Small intestine (tissue), 7 donors: Measurements from ENCODE around the gene ZAP70. TPM values are rescaled to one million over a fixed set of nuclear protein-coding genes. Genes with fewer than 3 reads are reported as not detected.
A peak's percentile ranks its signal among the peaks of the same experiment; 100 is the strongest.
"Not testable (repeated sequence)": the region's sequence is repeated elsewhere in the genome, so short reads cannot be mapped to it uniquely, and the experiment has no call there.

Experiments
- DNase-seq, 2 donors: peaks; one replicate each; pipeline versions ENCODE4 v3.0.0 to v3.0.0-alpha.2; 2013
- FAIRE-seq: peaks from 2 replicates; lab custom pipeline; 2012; peaks lifted over from hg19 to GRCh38; lab: Jason Lieb, UNC
- H3K27ac ChIP-seq, 3 donors: one replicate each; pipeline ENCODE4 v1.5.1; 2013; ENCODE audit warnings: low read length in 2 of 3, mild to moderate bottlenecking in 2 of 3, control low read depth in 1 of 3, inconsistent platforms in 1 of 3, low read depth in 1 of 3, moderate library complexity in 1 of 3
- H3K27me3 ChIP-seq, 3 donors: one replicate each; pipeline ENCODE4 v1.6.1; 2013; ENCODE audit warnings: low read length in 3 of 3, inconsistent platforms in 1 of 3; ENCODE audit not compliant: control insufficient read depth in 3 of 3, insufficient read depth in 3 of 3
- H3K36me3 ChIP-seq, 3 donors: one replicate each; pipeline ENCODE4 v1.6.1; 2013; ENCODE audit warnings: low read length in 3 of 3, inconsistent platforms in 1 of 3, low read depth in 1 of 3, mild to moderate bottlenecking in 1 of 3, moderate library complexity in 1 of 3; ENCODE audit not compliant: control insufficient read depth in 3 of 3, insufficient read depth in 2 of 3
- H3K4me1 ChIP-seq, 3 donors: one replicate each; pipeline ENCODE4 v1.6.1; 2013; ENCODE audit warnings: low read length in 2 of 3, inconsistent platforms in 1 of 3, low read depth in 1 of 3, mild to moderate bottlenecking in 1 of 3, moderate library complexity in 1 of 3; ENCODE audit not compliant: control insufficient read depth in 3 of 3, insufficient read depth in 2 of 3
- H3K4me3 ChIP-seq, 3 donors: one replicate each; pipeline ENCODE4 v1.5.1; 2013; ENCODE audit warnings: low read length in 3 of 3, control low read depth in 1 of 3, inconsistent platforms in 1 of 3, low read depth in 1 of 3, mild to moderate bottlenecking in 1 of 3, moderate library complexity in 1 of 3
- H3K9me3 ChIP-seq, 2 donors: one replicate each; pipeline ENCODE4 v1.6.1; 2013; ENCODE audit warnings: low read depth in 1 of 2, low read length in 1 of 2; ENCODE audit not compliant: control insufficient read depth in 2 of 2, insufficient read depth in 1 of 2
- WGBS, 3 donors: extraction: QIAGEN DNeasy Blood & Tissue Kit; methylation state at CpG; one replicate each; pipeline ENCODE4 v1.1.7; 2013; 5-methylcytosine and 5-hydroxymethylcytosine counted together
- polyA plus RNA-seq, 4 donors: library from polyadenylated mRNA; stranded (reverse) in 3 of 4; unstranded in 1 of 4; fragments of 200-250 nt in 3 of 4; fragments of 120-200 nt in 1 of 4; gene quantifications; one replicate each; pipeline versions ENCODE4 v1.2.1 to v1.2.3, GENCODE V29; 2013
- donor health status: healthy with polysubstance abuse.
- donor health status: control.
- donor health status: control.
- donor health status: Bipolar disorder and iron deficiency.
- donor health status: healthy.

Gene ZAP70
- polyA plus RNA-seq, 4 donors: 2.5 to 15.9 (median 3.9) TPM

DNA sequence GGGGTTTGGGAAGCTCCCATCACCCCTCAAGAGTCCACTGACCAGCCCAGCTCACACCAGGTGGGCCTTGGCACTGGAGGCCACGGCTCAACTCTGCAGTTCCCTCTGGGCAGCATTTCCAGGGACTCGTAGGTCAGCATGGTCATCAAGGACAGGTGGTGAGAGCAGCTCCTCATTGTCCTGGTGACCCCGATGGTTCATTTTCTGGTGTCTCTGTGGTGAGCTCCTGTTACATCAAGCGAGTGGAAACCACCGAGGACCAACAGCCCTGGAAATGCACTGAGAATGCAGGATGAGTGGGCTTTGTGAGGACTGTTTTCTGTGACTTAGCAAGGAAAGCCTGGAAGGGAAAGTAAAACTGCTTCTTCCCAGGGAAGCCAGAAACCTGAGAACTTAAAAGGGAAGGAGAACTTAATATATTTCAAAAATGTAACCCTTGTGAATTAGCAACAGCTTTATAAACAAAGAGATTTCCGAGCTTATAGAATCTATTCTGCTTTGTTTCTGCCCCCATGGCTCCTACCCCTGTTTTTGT, 40.7 kb upstream of the ZAP70 start:
- 89 to 96% (median 96%) methylated on average over 4 to 6 of the region's 6 CpGs for WGBS, 3 donors
- H3K27me3 ChIP-seq, H3K4me3 ChIP-seq, DNase-seq, H3K4me1 ChIP-seq, H3K9me3 ChIP-seq, H3K27ac ChIP-seq, H3K36me3 ChIP-seq, FAIRE-seq: not testable (repeated sequence)

DNA sequence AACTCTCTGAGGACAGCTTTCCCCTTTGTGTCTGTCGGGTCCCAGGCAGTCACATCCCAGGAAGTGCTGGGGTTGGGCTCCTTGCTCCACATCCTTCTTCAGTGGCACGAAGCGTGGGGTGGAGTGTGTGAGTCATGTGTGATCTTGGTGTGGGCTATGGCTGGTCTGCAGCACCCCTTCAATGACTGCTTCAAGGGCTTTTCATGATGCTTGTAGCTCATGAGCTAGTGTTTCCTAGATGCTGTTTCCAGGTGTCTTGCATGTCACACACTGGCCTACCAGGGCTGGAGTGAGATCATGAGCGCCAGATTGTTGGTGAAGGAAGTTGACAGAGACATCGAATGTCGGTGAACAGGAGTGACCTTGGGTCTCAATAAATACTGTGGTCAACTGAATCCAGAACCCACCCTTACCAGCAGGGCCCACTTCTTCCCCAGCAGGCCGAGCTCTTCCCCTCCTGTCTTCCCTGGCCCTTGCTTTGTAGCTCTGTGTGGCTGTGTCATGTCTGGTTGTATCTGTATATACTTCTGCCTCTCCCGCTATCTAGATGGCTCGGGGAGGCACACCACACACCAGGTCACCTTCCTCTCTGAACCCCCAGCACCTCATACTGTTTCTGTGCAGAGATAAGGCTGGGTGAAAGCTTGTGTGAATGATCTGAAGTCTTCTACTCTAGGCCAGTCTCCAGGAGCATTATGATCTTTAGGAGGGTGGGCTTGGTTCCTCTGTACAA, 40.0 kb upstream of the ZAP70 start:
- H3K27me3 ChIP-seq: no peaks in the 10 kb centered on the region
- H3K9me3 ChIP-seq: no peaks in the 10 kb centered on the region
- peaks cover 0 to 2% (median 0%) of the 10 kb centered on the region in 3 donors for H3K36me3 ChIP-seq
- DNase-seq (no peak), FAIRE-seq (no peak)
- 76 to 81% (median 77%) methylated on average over 9 of the region's 9 CpGs for WGBS, 3 donors
- H3K4me1 ChIP-seq: peaks cover 0 to 4% (median 0%) of the 10 kb centered on the region in 3 donors
- H3K4me3 ChIP-seq: no peak overlapping the region
- no peak overlapping the region for H3K27ac ChIP-seq

DNA sequence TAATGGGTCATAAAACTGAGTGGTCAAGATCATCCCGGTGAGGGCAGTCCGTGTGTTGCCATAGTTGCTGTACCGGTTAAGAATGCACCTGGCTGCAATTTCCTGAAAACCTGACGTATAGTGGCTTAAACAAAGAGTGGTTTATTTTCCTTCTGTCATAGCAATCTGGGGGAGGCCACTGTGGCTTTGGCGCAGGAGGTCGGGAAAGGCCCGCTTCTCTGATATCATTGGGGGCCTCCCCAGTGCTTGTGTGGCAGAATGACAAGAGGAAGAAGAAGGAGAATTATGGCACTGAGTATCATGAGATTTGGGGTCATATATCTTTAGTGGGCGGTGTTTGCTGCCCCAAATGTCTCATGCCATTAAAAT, 39.5 kb upstream of the ZAP70 start:
- H3K27ac ChIP-seq: no peak overlapping the region
- H3K9me3 ChIP-seq: no peaks in the 10 kb centered on the region
- FAIRE-seq (no peak), DNase-seq (peak in 1 of 2 donors; percentile 34)
- 28 to 49% (median 40%) methylated on average over 8 of the region's 8 CpGs for WGBS, 3 donors
- no peaks in the 10 kb centered on the region for H3K36me3 ChIP-seq
- H3K27me3 ChIP-seq: no peaks in the 10 kb centered on the region
- H3K4me3 ChIP-seq: no peak overlapping the region
- peaks cover 0 to 4% (median 0%) of the 10 kb centered on the region in 3 donors for H3K4me1 ChIP-seq

DNA sequence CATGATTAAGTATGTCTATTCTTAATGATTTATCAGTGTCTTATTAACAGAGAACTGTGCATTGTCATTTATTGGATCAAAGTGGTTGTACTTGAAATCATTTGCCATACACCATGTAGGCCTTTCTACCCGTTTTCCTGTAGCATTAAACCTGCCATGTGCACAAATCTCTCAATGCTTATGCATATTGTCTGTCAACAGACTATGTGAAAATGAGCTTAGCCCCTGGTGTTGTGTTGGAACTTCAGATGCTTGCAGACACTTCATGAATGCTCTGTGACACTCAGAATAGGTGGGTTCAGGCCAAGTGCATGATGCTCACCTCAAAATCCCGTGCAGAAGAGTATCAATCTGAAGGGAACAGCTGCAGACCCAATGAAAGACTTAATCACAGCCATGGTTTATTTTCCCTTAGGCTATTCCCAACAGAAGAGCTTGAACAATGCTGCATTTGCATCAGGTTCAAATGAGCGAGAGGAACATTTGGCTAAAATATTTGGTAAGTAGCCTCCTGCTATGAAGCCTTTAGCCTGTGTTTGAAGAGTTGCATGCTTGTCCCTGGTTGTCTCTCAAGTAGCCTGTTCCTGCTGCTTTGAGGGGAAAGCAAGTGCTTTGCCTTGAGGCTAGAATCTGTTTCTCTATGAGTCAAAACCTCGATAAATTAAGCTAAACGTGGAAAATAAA, 37.8 kb upstream of the ZAP70 start:
- 76 to 85% (median 78%) methylated on average over 5 of the region's 5 CpGs for WGBS, 3 donors

DNA sequence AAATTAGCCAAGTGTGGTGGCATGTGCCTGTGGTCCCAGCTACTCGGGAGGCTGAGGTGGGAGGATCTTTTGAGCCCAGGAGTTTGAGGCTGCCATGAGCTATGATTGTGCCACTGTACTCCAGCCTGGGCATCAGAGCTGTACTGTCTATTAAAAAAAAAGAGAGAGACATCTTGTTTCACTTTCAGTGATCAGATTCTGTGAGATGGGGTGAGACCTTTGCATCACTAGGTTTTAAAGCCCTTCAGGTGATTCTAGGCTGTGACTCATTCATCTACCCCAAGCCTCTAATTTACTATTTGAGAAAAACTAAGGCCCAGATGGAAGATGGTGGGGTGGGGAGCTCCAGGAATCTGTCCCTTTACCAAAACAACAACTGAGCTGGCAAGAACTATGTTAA, 36.8 kb upstream of the ZAP70 start:
- Histone ChIP-seq H3K36me3 (no peaks in the 10 kb centered on the region), H3K27me3 (no peaks in the 10 kb centered on the region), H3K4me1 (peaks cover 0 to 4% (median 0%) of the 10 kb centered on the region in 3 donors), H3K9me3 (peaks cover 0 to 4% of the 10 kb centered on the region in 2 donors), H3K27ac (no peak overlapping the region), H3K4me3 (no peak overlapping the region)
- 80 to 95% (median 88%) methylated on average over 1 of the region's 1 CpG for WGBS, 3 donors
- FAIRE-seq (no peak), DNase-seq (no peak)

More for the DNA sequence above, 37.8 kb upstream of the ZAP70 start:
- H3K27me3 ChIP-seq: no peaks in the 10 kb centered on the region
- H3K27ac ChIP-seq: no peak overlapping the region
- H3K4me1 ChIP-seq: peaks cover 0 to 4% (median 0%) of the 10 kb centered on the region in 3 donors
- no peaks in the 10 kb centered on the region for H3K36me3 ChIP-seq
- DNase-seq (no peak), FAIRE-seq (no peak)
- H3K9me3 ChIP-seq: peaks cover 0 to 4% of the 10 kb centered on the region in 2 donors
- no peak overlapping the region for H3K4me3 ChIP-seq

DNA sequence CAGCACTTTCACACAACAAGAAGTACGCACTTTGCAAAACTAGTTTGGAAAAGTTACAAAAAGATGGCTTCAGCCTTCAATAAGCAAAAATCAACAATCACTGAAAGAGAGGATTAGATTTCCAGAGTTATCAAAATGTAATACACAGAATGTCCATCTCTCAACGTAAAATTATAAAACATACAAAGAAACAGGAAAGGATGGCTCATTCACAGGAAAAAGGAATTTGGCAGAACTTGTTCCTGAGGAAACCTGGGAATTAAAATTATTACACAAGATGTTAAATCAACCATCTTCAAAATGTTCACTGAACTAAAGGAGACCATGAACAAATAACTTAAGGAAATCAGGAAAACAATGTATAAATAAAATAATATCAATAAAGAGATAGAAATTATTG, 35.9 kb upstream of the ZAP70 start:
- no peak for FAIRE-seq
- 89 to 97% (median 94%) methylated on average over 2 of the region's 2 CpGs for WGBS, 3 donors
- Histone ChIP-seq H3K27me3 (no peaks in the 10 kb centered on the region), H3K9me3 (peaks cover 0 to 4% of the 10 kb centered on the region in 2 donors), H3K4me3 (no peak overlapping the region), H3K4me1 (peaks cover 0 to 4% (median 0%) of the 10 kb centered on the region in 3 donors), H3K27ac (no peak overlapping the region), H3K36me3 (no peaks in the 10 kb centered on the region)
- DNase-seq: no peak

DNA sequence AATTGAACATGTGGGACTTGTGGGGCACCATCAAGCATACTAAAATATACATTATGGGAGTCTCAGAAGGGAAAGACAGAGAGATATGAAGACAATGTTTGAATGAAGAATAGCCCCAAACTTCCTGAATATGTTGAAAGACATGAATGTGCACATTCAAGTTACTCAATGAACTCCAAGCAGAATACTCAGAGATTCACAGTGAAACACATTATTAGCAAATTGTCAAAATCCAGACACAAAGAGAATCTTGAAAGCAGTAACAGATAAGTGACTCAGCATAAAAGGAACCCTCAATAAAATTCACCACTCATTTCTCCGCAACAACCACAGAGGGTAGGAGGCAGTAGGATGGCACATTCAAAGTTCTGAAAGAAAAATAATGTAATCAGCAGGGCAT, 35.1 kb upstream of the ZAP70 start:
- no peak for FAIRE-seq
- DNase-seq: no peak
- 88 to 100% (median 96%) methylated on average over 1 of the region's 1 CpG for WGBS, 3 donors
- peaks cover 0 to 4% of the 10 kb centered on the region in 2 donors for H3K9me3 ChIP-seq
- no peak overlapping the region for H3K27ac ChIP-seq
- H3K36me3 ChIP-seq: no peaks in the 10 kb centered on the region
- H3K4me3 ChIP-seq: no peak overlapping the region
- peaks cover 0 to 4% (median 0%) of the 10 kb centered on the region in 3 donors for H3K4me1 ChIP-seq
- no peaks in the 10 kb centered on the region for H3K27me3 ChIP-seq

DNA sequence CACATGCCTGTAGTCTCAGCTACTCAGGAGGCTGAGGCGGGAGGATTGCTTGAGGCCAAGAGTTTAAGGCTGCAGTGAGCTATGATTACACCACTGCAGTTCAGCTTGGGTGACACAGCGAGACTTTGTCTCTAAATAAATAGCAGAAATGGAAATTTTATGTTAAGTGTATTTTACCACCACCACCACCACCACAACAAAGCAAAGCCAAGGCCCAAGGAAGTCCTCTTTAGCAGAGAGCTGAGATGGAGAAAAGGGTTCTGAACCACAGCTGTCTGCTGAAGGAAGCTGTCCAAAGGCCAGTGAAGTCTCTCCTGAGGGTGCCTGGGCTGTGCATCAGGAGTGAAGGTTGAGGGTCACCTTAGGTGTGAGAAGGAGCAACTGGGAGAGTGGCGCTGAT, 26.1 kb upstream of the ZAP70 start:
- not testable (repeated sequence) for H3K4me3 ChIP-seq, DNase-seq, H3K27ac ChIP-seq, FAIRE-seq, H3K27me3 ChIP-seq, H3K4me1 ChIP-seq, H3K36me3 ChIP-seq, H3K9me3 ChIP-seq
- 79 to 95% (median 84%) methylated on average over 2 of the region's 3 CpGs for WGBS, 3 donors
